Central memory CD8-positive, alpha-beta T cell (primary cell): Measurements from ENCODE around the gene FGF22.
A peak's percentile ranks its signal among the peaks of the same experiment; 100 is the strongest.

Experiments used
- ATAC-seq: fragments of 150-1000 bp; cut with Tn5 transposase; replicated peaks from 2 replicates; pipeline ENCODE4 v1.10.0; 2022; ENCODE audit warnings: mild to moderate bottlenecking, moderate FRiP score, moderate number of reproducible peaks; ENCODE audit not compliant: poor library complexity, severe bottlenecking; ENCODE audit errors: extremely low read depth
- DNase-seq, 2 donors: peaks; one replicate each; pipeline ENCODE4 v3.0.0; 2021; ENCODE audit warnings: low spot score in 2 of 2
- H3K27ac Mint-ChIP-seq: one replicate; pipeline ENCODE4 v1.8.0; 2022; ENCODE audit warnings: low read depth, mild to moderate bottlenecking, moderate library complexity, mixed read lengths
- H3K27me3 Mint-ChIP-seq: one replicate; pipeline ENCODE4 v1.8.0; 2022; ENCODE audit warnings: mixed read lengths
- H3K36me3 Mint-ChIP-seq: one replicate; pipeline ENCODE4 v1.8.0; 2022; ENCODE audit warnings: mild to moderate bottlenecking, moderate library complexity, mixed read lengths; ENCODE audit not compliant: insufficient read depth
- H3K4me1 Mint-ChIP-seq: one replicate; pipeline ENCODE4 v1.8.0; 2022; ENCODE audit warnings: mixed read lengths
- H3K4me3 Mint-ChIP-seq: one replicate; pipeline ENCODE4 v1.8.0; 2022; ENCODE audit warnings: mild to moderate bottlenecking, moderate library complexity, mixed read lengths
- H3K9me3 Mint-ChIP-seq: one replicate; pipeline ENCODE4 v1.8.0; 2022; ENCODE audit warnings: mixed read lengths

FGF22 gene

GRCh38 chr19:644789-645188, 5.1 kb downstream of the FGF22 start:
- no peak for DNase-seq
- Mint-ChIP-seq H3K4me3 (no peak overlapping the region), H3K4me1 (peaks cover 9% of the 10 kb centered on the region), H3K27ac (no peak overlapping the region), H3K9me3 (no peaks in the 10 kb centered on the region), H3K27me3 (no peaks in the 10 kb centered on the region), H3K36me3 (peaks cover 23% of the 10 kb centered on the region)
- no peak for ATAC-seq

DNA sequence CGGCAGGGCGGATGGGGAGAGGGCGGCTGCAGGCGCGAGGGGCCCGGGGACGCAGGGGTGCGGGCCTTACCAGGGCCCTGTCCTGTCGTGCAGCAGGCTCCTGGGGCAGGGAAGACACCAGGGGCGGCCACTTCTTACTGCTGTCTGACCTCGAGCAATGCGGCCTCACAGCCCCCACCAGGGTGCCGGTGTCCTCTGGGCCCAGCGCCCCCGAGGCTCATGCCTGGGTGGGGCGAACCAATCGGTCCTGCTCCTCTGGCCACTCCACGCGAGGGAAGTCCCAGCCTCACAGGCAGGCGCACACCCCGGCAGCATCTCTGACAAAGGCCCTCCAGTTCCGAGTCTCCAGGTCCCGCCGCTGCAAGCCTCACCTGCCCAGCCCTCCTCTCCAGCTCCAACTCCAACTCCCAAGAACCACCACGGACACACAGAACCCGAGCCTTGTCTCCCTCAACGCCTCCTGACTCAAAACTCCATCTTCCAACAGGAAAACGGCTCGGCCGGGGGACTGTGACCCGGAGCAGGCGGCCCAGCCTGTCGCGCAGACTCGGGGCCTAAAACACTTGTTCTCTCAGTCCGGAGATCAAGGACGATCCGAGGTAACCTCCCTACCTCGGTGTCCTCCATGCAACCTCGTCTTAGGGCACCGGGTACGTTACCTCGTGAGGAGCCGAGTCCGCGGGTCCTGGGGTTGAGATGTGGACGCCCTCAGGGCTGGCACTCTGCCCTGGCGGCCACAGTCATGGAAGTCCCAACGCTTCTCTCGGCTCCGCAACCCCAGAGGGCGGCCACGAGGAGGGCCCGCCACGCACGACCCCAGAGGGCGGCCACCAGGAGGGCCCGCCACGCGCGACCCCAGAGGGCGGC, 6.5 kb downstream of the FGF22 start:
- no peaks in the 10 kb centered on the region for H3K9me3 Mint-ChIP-seq
- ATAC-seq (no peak), DNase-seq (no peak)
- peak overlapping the region; percentile 20 for H3K4me3 Mint-ChIP-seq
- no peaks in the 10 kb centered on the region for H3K4me1 Mint-ChIP-seq
- no peaks in the 10 kb centered on the region for H3K27me3 Mint-ChIP-seq
- H3K36me3 Mint-ChIP-seq, result peaks cover 32% of the 10 kb centered on the region
- H3K27ac Mint-ChIP-seq, result no peak overlapping the region

DNA sequence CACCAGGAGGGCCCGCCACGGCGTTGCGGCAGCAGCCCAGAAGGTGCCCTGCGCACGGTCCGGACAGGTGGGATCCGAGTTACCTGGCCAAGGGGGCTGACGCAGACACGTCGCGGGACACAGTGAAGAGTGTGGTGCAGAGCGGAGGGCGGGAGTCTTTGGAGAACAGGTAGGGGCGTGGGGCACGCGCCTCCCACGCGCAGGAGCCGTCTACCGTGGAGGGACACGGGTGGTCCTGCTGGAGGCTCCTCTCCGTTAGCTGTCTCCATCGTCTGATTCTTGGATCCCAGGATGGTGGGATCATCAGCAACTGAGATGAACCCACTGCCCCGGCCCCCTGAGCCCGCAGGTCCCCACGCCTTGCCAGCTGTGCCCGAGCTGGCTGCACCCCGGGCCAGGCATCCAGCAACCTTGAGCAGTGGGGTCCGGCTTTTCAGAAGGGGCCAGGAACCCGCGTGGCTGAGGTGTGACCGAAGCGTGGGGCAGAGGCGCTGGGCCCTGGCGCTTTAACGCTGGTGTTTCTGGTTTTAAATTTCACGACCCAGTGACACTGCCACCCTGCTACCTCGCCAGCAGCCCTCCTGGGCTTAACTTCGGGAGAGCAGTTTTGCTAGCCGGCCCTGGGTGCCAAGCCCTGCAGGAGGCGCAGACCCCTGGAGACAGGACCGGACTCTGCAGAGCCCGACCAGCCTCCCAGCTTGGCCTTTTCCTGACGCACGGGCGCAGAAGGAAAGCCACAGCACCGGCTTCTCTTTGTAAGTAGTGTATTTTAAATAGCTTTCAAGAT, 7.3 kb downstream of the FGF22 start:
- Mint-ChIP-seq H3K36me3 (peaks cover 32% of the 10 kb centered on the region), H3K27ac (no peak overlapping the region), H3K4me3 (no peak overlapping the region), H3K27me3 (no peaks in the 10 kb centered on the region), H3K9me3 (no peaks in the 10 kb centered on the region), H3K4me1 (no peaks in the 10 kb centered on the region)
- DNase-seq (no peak), ATAC-seq (no peak)

DNA sequence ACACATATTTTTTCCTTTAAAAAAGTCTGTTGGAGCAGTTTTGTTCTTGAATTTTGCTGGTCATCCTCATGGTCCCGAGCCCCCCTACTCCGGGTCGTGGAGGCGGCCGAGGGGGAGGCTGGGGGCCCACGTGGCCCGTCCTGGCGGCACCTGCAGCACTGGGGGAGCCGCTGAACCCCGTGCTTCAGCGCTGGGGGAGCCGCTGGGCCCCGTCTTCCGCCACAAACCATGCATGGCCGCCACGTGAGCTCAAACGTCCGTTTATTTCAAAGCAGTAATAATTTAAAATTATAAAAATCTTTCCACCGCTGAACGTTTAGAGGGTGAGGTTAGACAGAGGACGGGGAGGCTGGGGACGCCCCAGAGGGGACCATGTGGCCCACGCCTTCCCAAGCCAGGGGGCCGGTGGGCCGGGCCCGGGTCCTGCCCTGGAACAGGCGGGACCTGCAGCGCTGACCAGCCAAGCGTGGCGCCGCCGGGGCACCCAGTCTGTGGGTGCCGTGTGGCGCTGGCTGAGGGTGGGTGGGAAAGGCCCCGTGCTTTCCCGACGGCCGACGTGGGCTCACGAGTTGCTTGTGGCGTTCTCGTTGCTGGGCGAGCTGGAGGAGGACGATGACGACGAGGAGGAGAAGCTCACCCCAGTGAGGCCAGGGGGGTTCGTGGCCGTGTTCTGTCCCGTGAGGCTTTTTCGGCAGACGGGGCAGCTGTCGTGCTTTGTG, 8.0 kb downstream of the FGF22 start:
- Mint-ChIP-seq H3K4me3 (no peak overlapping the region), H3K27ac (no peak overlapping the region), H3K4me1 (no peaks in the 10 kb centered on the region), H3K36me3 (peaks cover 34% of the 10 kb centered on the region), H3K9me3 (no peaks in the 10 kb centered on the region), H3K27me3 (no peaks in the 10 kb centered on the region)
- ATAC-seq (no peak), DNase-seq (no peak)

- Mint-ChIP-seq H3K36me3 (peaks cover 36% of the 10 kb centered on the region), H3K27ac (no peak overlapping the region), H3K27me3 (no peaks in the 10 kb centered on the region), H3K4me1 (no peaks in the 10 kb centered on the region), H3K9me3 (no peaks in the 10 kb centered on the region), H3K4me3 (no peak overlapping the region)
- DNase-seq (no peak), ATAC-seq (no peak)
Observed at GRCh38 chr19:648305-648704, 8.6 kb downstream of the FGF22 start.

- peaks cover 43% of the 10 kb centered on the region for H3K36me3 Mint-ChIP-seq
Observed at GRCh38 chr19:648904-649801, 9.5 kb downstream of the FGF22 start.

GRCh38 chr19:650121-650520, 10.4 kb downstream of the FGF22 start:
- Mint-ChIP-seq H3K9me3 (no peaks in the 10 kb centered on the region), H3K4me3 (no peak overlapping the region), H3K4me1 (peaks cover 4% of the 10 kb centered on the region), H3K36me3 (peaks cover 48% of the 10 kb centered on the region), H3K27me3 (no peaks in the 10 kb centered on the region), H3K27ac (no peak overlapping the region)
- ATAC-seq, result no peak
- DNase-seq, result no peak

More at GRCh38 chr19:648904-649801, 9.5 kb downstream of the FGF22 start:
- Mint-ChIP-seq H3K9me3 (no peaks in the 10 kb centered on the region), H3K27ac (no peak overlapping the region), H3K4me1 (no peaks in the 10 kb centered on the region), H3K4me3 (no peak overlapping the region), H3K27me3 (no peaks in the 10 kb centered on the region)
- no peak for DNase-seq
- no peak for ATAC-seq

GRCh38 chr19:651114-651818, 11.6 kb downstream of the FGF22 start:
- peaks cover 51% of the 10 kb centered on the region for H3K36me3 Mint-ChIP-seq
- no peak for DNase-seq

GRCh38 chr19:651991-652390, 12.3 kb downstream of the FGF22 start:
- no peak for ATAC-seq
- Mint-ChIP-seq H3K4me1 (peaks cover 23% of the 10 kb centered on the region), H3K4me3 (no peak overlapping the region), H3K27ac (no peak overlapping the region), H3K36me3 (peaks cover 51% of the 10 kb centered on the region), H3K9me3 (no peaks in the 10 kb centered on the region), H3K27me3 (no peaks in the 10 kb centered on the region)
- DNase-seq, result no peak

More at GRCh38 chr19:651114-651818, 11.6 kb downstream of the FGF22 start:
- H3K9me3 Mint-ChIP-seq, result no peaks in the 10 kb centered on the region
- H3K4me1 Mint-ChIP-seq, result peaks cover 16% of the 10 kb centered on the region
- no peak overlapping the region for H3K4me3 Mint-ChIP-seq
- no peak for ATAC-seq
- H3K27me3 Mint-ChIP-seq, result no peaks in the 10 kb centered on the region
- H3K27ac Mint-ChIP-seq, result no peak overlapping the region

- Mint-ChIP-seq H3K27me3 (no peaks in the 10 kb centered on the region), H3K27ac (no peak overlapping the region), H3K4me1 (peaks cover 31% of the 10 kb centered on the region), H3K4me3 (no peak overlapping the region), H3K9me3 (no peaks in the 10 kb centered on the region), H3K36me3 (peaks cover 57% of the 10 kb centered on the region)
- ATAC-seq, result no peak
- DNase-seq, result no peak
Observed at GRCh38 chr19:652467-653389, 13.0 kb downstream of the FGF22 start.

DNA sequence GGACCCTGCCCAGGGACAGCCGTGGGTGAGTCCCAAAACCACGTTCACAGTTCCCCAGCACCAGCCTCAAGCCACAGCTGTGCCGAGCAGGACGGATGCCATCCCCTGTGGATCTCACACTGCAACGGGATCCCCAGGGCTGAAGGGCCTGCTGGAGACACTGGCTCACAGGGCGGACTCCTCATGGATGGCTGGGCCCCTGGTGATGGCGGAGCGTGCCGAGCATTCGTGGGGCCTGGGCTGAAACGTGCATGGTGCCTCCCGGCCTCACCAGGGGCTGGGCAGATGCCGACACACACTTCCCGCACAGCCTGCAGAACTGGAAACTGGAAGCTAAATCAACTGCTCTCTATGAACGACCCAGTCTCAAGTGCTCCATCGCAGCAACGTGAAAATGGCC, 13.7 kb downstream of the FGF22 start:
- Mint-ChIP-seq H3K4me3 (no peak overlapping the region), H3K27me3 (no peaks in the 10 kb centered on the region), H3K4me1 (peaks cover 34% of the 10 kb centered on the region), H3K27ac (no peak overlapping the region), H3K9me3 (no peaks in the 10 kb centered on the region), H3K36me3 (peaks cover 55% of the 10 kb centered on the region)
- DNase-seq (no peak), ATAC-seq (no peak)
